HL-60 (cell line): ENCODE data around the gene WDPCP.

Experiments
- POLR2AphosphoS5 ChIP-seq: IDR thresholded peaks from 2 replicates; pipeline ENCODE4 v1.6.1; 2012; ENCODE audit warnings: low read depth
- TF ChIP-seq, protein P1 (sequence below): IDR thresholded peaks from one replicate; pipeline ENCODE4 v1.5.1; 2011; ENCODE audit warnings: low read length, control low read depth, inconsistent platforms; ENCODE audit not compliant: insufficient read depth

DNA sequence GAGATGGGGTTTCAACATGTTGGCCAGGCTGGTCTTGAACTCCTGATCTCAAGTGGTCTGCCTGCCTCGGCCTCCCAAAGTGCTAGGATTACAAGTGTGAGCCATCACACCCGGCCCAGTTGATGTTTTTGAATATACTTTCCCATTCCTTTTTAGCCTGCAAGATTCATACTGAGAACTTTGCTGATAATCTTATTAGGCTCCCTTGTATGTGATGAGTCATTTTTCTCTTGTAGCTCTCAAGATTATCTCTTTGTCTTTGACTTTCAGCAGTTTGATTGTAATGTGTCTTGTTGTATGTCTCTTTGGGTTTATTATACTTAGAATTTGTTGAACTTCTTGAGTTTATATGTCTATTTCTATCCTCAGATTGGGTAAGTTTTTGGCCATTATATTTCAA, 456.3 kb downstream of the WDPCP start:
- TF ChIP-seq, protein P1, sequence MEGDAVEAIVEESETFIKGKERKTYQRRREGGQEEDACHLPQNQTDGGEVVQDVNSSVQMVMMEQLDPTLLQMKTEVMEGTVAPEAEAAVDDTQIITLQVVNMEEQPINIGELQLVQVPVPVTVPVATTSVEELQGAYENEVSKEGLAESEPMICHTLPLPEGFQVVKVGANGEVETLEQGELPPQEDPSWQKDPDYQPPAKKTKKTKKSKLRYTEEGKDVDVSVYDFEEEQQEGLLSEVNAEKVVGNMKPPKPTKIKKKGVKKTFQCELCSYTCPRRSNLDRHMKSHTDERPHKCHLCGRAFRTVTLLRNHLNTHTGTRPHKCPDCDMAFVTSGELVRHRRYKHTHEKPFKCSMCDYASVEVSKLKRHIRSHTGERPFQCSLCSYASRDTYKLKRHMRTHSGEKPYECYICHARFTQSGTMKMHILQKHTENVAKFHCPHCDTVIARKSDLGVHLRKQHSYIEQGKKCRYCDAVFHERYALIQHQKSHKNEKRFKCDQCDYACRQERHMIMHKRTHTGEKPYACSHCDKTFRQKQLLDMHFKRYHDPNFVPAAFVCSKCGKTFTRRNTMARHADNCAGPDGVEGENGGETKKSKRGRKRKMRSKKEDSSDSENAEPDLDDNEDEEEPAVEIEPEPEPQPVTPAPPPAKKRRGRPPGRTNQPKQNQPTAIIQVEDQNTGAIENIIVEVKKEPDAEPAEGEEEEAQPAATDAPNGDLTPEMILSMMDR = no peak
- TF ChIP-seq POLR2AphosphoS5 = no peak
